ENCODE measurements around the gene IGF2R.
A peak's percentile ranks its signal among the peaks of the same experiment; 100 is the strongest.
"Not testable (repeated sequence)": the region's sequence is repeated elsewhere in the genome, so short reads cannot be mapped to it uniquely, and the experiment has no call there.

IGF2R gene

DNA sequence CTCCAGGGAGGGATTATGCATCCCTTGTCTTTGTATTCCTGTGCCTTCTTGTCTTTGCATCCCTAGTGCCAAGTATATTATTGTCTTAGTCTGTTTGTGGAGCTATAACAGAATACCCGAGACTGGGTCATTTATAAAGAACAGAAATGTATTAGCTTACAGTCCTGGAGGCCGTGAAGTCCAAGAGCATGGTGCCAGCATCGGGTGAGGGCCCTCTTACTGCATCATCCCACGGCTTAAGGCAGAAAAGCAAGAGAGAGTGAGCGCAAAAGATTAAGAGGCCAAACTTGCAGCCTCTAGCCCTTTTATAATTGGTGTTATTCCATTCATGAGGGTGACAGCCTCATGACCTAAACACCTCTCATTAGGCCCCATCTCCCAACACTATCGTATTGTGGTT lies 8.4 kb upstream of the IGF2R start:
- H3K4me3 ChIP-seq (ENCODE audit: low read depth, low read length): no peak overlapping the region
- DNase-seq (ENCODE audit: low read depth): no peak
- TF ChIP-seq, protein P1, sequence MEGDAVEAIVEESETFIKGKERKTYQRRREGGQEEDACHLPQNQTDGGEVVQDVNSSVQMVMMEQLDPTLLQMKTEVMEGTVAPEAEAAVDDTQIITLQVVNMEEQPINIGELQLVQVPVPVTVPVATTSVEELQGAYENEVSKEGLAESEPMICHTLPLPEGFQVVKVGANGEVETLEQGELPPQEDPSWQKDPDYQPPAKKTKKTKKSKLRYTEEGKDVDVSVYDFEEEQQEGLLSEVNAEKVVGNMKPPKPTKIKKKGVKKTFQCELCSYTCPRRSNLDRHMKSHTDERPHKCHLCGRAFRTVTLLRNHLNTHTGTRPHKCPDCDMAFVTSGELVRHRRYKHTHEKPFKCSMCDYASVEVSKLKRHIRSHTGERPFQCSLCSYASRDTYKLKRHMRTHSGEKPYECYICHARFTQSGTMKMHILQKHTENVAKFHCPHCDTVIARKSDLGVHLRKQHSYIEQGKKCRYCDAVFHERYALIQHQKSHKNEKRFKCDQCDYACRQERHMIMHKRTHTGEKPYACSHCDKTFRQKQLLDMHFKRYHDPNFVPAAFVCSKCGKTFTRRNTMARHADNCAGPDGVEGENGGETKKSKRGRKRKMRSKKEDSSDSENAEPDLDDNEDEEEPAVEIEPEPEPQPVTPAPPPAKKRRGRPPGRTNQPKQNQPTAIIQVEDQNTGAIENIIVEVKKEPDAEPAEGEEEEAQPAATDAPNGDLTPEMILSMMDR (IDR thresholded peaks at IDR 0.05; ENCODE audit: insufficient read depth, low read depth, low read length, missing control alignments): no peak

DNA sequence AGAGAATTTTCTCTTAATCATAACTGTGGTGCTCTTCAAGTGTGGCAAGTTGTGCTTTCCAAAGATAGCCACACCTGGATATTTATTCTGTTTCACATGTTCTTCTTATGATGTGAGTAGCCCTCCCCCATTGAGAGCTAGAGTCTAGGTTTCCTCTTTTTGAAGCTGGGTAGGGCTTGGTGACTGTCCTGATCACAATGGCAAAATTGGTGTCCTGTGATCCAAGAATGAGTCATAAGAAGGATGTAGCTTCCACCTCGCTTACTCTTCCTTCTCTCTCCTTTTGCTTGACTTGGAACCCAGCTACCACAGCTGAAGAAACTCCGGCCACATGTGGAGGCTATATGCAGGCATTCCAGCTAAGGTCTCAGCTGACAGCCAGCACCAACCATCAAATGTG lies 7.4 kb upstream of the IGF2R start:
- no peak overlapping the region for H3K4me3 ChIP-seq (ENCODE audit: low read depth, low read length)
- DNase-seq (ENCODE audit: low read depth): peak; percentile 28
- TF ChIP-seq, protein P1 (IDR thresholded peaks at IDR 0.05; ENCODE audit: insufficient read depth, low read depth, low read length, missing control alignments): no peak

DNA sequence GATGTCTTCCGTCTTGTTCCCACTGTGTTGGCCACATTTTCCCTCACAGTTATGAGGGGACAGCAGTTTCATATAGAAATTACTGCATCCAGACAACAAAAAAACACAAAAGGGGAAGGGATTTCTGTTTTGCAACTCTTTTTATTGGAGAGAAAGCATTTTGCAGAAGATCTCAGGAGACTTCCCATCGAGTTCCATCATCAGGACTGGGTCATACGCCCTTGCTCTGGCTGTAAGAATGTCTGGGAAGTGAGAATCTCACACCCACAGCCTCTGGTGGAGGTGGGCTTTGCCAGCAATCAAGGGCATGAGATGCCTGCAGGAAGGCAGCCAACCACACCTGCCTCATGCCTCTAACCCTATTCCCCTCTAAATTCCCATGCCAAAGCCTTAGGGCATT lies 5.8 kb upstream of the IGF2R start:
- DNase-seq (ENCODE audit: low read depth): no peak
- TF ChIP-seq, protein P1 (IDR thresholded peaks at IDR 0.05; ENCODE audit: insufficient read depth, low read depth, low read length, missing control alignments): no peak
- no peak overlapping the region for H3K4me3 ChIP-seq (ENCODE audit: low read depth, low read length)

DNA sequence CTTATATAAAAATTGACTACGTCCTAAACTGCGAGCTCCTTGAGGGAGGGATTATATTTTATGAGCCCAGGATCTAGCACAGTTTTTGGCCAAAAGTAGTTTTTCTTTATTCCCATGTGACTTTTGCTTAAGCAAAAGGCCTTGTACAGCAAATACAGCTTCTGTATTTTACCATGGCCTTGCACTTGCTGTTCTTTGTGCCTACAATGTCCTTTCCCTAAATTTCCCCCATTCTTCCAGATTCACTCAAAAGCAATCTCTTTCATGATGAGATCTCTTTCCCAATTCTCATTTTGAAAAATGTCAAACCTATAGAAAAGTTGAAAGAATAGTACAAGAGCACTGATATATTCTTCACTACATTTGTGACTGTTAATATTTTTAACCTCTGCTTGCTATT lies 4.8 kb upstream of the IGF2R start:
- TF ChIP-seq, protein P1 (IDR thresholded peaks at IDR 0.05; ENCODE audit: insufficient read depth, low read depth, low read length, missing control alignments): no peak
- H3K4me3 ChIP-seq (ENCODE audit: low read depth, low read length): no peak overlapping the region
- DNase-seq (ENCODE audit: low read depth): no peak

DNA sequence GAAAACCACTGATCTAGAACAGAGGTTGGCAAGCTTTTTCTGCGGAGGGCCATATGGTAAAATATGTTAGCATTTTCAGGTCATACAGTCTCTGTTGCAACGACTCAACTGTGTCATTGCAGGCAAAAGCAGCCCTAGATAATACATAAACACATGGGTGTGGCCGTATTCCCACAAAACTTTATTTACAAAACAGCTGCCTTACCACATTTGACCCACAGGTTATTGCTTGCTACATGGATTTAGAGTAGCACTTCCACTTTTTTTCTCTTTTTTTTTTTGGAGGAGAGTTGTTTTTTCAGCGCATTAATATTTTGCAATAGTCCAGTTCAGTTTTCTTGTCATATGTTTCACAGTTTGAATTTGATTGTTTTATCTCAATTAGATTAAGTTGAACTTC lies 2.5 kb upstream of the IGF2R start:
- TF ChIP-seq, protein P1 (IDR thresholded peaks at IDR 0.05; ENCODE audit: insufficient read depth, low read depth, low read length, missing control alignments): no peak
- DNase-seq (ENCODE audit: low read depth): no peak
- H3K4me3 ChIP-seq (ENCODE audit: low read depth, low read length): no peak overlapping the region

DNA sequence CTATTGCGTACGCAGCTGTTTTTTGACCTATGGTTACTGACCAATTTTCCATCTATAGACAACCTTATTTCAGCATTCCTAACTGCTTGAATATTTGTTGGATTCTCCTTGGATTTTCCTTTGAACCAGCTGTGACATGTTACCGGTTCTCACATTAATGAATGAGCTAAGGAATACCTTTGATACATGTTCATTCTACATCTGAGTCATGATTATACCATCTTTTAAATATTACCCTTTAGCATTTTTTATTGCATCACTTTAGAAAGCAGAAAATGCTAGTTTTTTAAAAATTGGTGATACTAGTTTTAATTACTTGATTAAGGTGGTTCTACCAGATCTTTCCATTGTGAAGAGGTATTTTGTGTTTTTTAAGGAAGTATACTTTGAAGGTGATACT lies 1.9 kb upstream of the IGF2R start:
- no peak overlapping the region for H3K4me3 ChIP-seq (ENCODE audit: low read depth, low read length)
- DNase-seq (ENCODE audit: low read depth): no peak
- TF ChIP-seq, protein P1 (IDR thresholded peaks at IDR 0.05; ENCODE audit: insufficient read depth, low read depth, low read length, missing control alignments): no peak

DNA sequence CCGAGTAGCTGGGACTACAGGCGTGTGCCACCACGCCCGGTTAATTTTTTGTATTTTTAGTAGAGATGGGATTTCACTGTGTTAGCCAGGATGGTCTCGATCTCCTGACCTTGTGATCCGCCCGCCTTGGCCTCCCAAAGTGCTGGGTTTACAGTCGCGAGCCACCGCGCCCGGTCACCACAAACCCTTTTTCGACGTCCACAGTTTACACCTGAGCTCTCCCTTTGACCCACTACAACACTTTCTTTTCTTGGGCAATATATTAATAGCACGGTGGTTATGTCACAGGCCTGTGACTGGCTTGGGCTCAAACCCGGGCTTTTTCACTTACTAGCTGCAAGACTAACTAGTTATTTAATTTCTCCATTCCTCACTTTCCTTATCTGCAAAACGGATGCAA lies 1.3 kb upstream of the IGF2R start:
- not testable (repeated sequence) for H3K4me3 ChIP-seq (ENCODE audit: low read depth, low read length); DNase-seq (ENCODE audit: low read depth)

Data from GM12865 (cell line).